Vagina (tissue), 2 donors: ENCODE measurements around the gene SWI5.
A peak's percentile ranks its signal among the peaks of the same experiment; 100 is the strongest.

ENCODE experiments used
- CTCF ChIP-seq, 3 experiments: fragments of 450-650 bp in 2 of 3; fragments of 200-600 bp in 1 of 3; sonication (generic) in 1 of 3; IDR thresholded peaks; one replicate each; pipeline ENCODE4 v1.5.1; 2017 to 2019; ENCODE audit warnings: antibody characterized with exemption in 3 of 3, mild to moderate bottlenecking in 2 of 3, moderate library complexity in 2 of 3
- POLR2A ChIP-seq, 2 donors: fragments of 450-650 bp; IDR thresholded peaks; one replicate each; pipeline ENCODE4 v1.6.1; 2017; ENCODE audit warnings: antibody characterized with exemption in 2 of 2, mild to moderate bottlenecking in 2 of 2, moderate library complexity in 2 of 2
- POLR2AphosphoS5 ChIP-seq, 2 donors: sonication (generic); formaldehyde crosslinking; IDR thresholded peaks; one replicate each; pipeline ENCODE4 v1.9.0; 2017; ENCODE audit warnings: antibody characterized with exemption in 2 of 2, mild to moderate bottlenecking in 2 of 2, low read depth in 1 of 2; ENCODE audit not compliant: insufficient read depth in 1 of 2

GRCh38 chr9:128243215-128244018 lies 32.7 kb upstream of the SWI5 start:
- TF ChIP-seq CTCF (IDR thresholded peaks at IDR 0.05) (no peak), POLR2AphosphoS5 (IDR thresholded peaks at IDR 0.05; ENCODE audit: insufficient read depth in 1 of 2, low read depth in 1 of 2) (peak in 1 of 2 donors; percentile 78), POLR2A (IDR thresholded peaks at IDR 0.05) (no peak)
